Left ventricle myocardium inferior (tissue), 1 donor: ENCODE data around the gene RBMS3. TPM values are rescaled to one million over a fixed set of nuclear protein-coding genes. Genes with fewer than 3 reads are reported as not detected.

Source experiments
- DNase-seq: peaks from one replicate; pipeline ENCODE4 v3.0.0-alpha.2; 2020
- H3K27ac ChIP-seq: fragments of 200-600 bp; replicated peaks from 2 replicates; pipeline ENCODE4 v1.8.0; 2021
- H3K27me3 ChIP-seq: fragments of 200-600 bp; 2 replicates; pipeline ENCODE4 v1.8.0; 2021; ENCODE audit warnings: low read depth
- H3K36me3 ChIP-seq: fragments of 200-600 bp; 2 replicates; pipeline ENCODE4 v1.8.0; 2021
- H3K4me1 ChIP-seq: fragments of 200-600 bp; 2 replicates; pipeline ENCODE4 v1.8.0; 2021
- H3K4me3 ChIP-seq: fragments of 200-600 bp; 2 replicates; pipeline ENCODE4 v1.8.0; 2021; ENCODE audit warnings: mild to moderate bottlenecking, moderate library complexity
- H3K9me3 ChIP-seq: fragments of 200-600 bp; replicated peaks from 2 replicates; pipeline ENCODE4 v1.8.0; 2021
- intact Hi-C: fragments of 100-400 bp; cut with micrococcal nuclease; formaldehyde crosslinking; loops from one replicate; pipeline ENCODE4 v1.11.0; 2022
- total RNA-seq: library from RNA; stranded (reverse); fragmentation: NEBNext Ultra II Directional; extraction: Animal tissue kit (Norgen Biotek cat#: 25700); gene quantifications from one replicate; pipeline ENCODE4 v1.2.1, GENCODE V29; 2021
- TF ChIP-seq, protein P1 (sequence below): fragments of 200-600 bp; IDR thresholded peaks from 2 replicates; pipeline ENCODE4 v1.8.0; 2021; ENCODE audit warnings: antibody characterized with exemption, mild to moderate bottlenecking, borderline replicate concordance
- donor health status: DM: no; HTN: yes; CAD: no; lungs with severe emphysema.

Gene RBMS3
- total RNA-seq, 1 donor from 2014 or later = 25.3 TPM

GRCh38 chr3:29745232-29745870, 464.5 kb downstream of the RBMS3 start:
- Histone ChIP-seq H3K9me3 (no peaks in the 10 kb centered on the region), H3K36me3 (no peaks in the 10 kb centered on the region), H3K27ac (no peak overlapping the region), H3K4me3 (no peak overlapping the region), H3K4me1 (peaks cover 43% of the 10 kb centered on the region), H3K27me3 (no peaks in the 10 kb centered on the region)
- intact Hi-C loops = no loop called here
- TF ChIP-seq, protein P1, sequence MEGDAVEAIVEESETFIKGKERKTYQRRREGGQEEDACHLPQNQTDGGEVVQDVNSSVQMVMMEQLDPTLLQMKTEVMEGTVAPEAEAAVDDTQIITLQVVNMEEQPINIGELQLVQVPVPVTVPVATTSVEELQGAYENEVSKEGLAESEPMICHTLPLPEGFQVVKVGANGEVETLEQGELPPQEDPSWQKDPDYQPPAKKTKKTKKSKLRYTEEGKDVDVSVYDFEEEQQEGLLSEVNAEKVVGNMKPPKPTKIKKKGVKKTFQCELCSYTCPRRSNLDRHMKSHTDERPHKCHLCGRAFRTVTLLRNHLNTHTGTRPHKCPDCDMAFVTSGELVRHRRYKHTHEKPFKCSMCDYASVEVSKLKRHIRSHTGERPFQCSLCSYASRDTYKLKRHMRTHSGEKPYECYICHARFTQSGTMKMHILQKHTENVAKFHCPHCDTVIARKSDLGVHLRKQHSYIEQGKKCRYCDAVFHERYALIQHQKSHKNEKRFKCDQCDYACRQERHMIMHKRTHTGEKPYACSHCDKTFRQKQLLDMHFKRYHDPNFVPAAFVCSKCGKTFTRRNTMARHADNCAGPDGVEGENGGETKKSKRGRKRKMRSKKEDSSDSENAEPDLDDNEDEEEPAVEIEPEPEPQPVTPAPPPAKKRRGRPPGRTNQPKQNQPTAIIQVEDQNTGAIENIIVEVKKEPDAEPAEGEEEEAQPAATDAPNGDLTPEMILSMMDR = no peak
- DNase-seq = no peak

DNA sequence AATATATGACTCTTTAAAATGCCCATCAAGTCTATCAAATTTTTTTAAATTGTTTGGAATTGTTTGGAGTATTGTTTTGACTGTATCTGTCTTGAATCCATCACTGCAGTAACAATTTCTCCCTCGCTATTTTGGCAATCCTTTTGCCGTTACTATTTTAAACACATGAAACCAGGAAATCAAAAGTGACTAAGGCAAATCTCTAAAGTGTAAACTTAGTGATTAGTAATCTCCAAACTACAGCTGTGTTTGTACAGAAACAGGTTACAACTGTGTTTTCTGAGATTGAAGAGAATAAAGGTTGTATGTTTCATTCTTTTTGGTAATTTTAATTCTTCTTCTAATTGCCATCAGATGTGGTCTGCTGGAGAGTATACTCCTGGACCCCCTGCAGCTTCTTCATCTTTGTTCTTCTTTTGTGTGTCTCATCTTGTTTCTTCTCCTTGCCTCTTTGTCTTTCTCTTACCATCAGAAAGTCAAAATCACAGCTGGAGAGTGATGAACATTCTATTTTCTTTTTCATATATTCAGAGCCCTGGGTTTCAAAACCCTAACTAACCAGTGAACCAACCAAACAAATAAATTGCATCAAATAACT, 465.4 kb downstream of the RBMS3 start:
- peak overlapping the region; percentile 13 for H3K27ac ChIP-seq

GRCh38 chr3:29747991-29748390, 467.1 kb downstream of the RBMS3 start:
- Histone ChIP-seq H3K27me3 (no peaks in the 10 kb centered on the region), H3K36me3 (no peaks in the 10 kb centered on the region), H3K4me3 (no peak overlapping the region), H3K9me3 (no peaks in the 10 kb centered on the region), H3K27ac (peak overlapping the region; percentile 64), H3K4me1 (peaks cover 59% of the 10 kb centered on the region)
- intact Hi-C loops = no loop called here
- no peak for DNase-seq
- TF ChIP-seq, protein P1 = no peak

More for the DNA sequence above, 465.4 kb downstream of the RBMS3 start:
- no peaks in the 10 kb centered on the region for H3K9me3 ChIP-seq
- H3K36me3 ChIP-seq = no peaks in the 10 kb centered on the region
- peaks cover 43% of the 10 kb centered on the region for H3K4me1 ChIP-seq
- TF ChIP-seq, protein P1 = no peak
- H3K27me3 ChIP-seq = no peaks in the 10 kb centered on the region
- no peak for DNase-seq
- intact Hi-C loops = no loop called here
- H3K4me3 ChIP-seq = no peak overlapping the region

- peak overlapping the region; percentile 33 for H3K27ac ChIP-seq
- TF ChIP-seq, protein P1 = no peak
Measured at GRCh38 chr3:29751647-29752314, 470.9 kb downstream of the RBMS3 start.

GRCh38 chr3:29754346-29754745, 473.5 kb downstream of the RBMS3 start:
- Histone ChIP-seq H3K4me3 (no peak overlapping the region), H3K9me3 (no peaks in the 10 kb centered on the region), H3K4me1 (peaks cover 45% of the 10 kb centered on the region), H3K27ac (no peak overlapping the region), H3K36me3 (no peaks in the 10 kb centered on the region), H3K27me3 (no peaks in the 10 kb centered on the region)
- DNase-seq = no peak
- TF ChIP-seq, protein P1 = no peak
- intact Hi-C loops = loop anchor here (10.0 kb wide), 1 partner anchor 230 kb away; no protein-coding TSS in a partner anchor

More at GRCh38 chr3:29751647-29752314, 470.9 kb downstream of the RBMS3 start:
- no peak overlapping the region for H3K4me3 ChIP-seq
- no peaks in the 10 kb centered on the region for H3K9me3 ChIP-seq
- intact Hi-C loops = loop anchor here (10.0 kb wide), 1 partner anchor 227 kb away; no protein-coding TSS in a partner anchor
- no peaks in the 10 kb centered on the region for H3K36me3 ChIP-seq
- H3K27me3 ChIP-seq = no peaks in the 10 kb centered on the region
- no peak for DNase-seq
- H3K4me1 ChIP-seq = peaks cover 43% of the 10 kb centered on the region
